K562 (cell line): ENCODE measurements around the gene CNOT10. TPM values are rescaled to one million over a fixed set of nuclear protein-coding genes. Genes with fewer than 3 reads are reported as not detected.

Source experiments
- ATAC-seq: fragments of 200-7000 bp; cut with Tn5 transposase; 3 replicates; pipeline ENCODE4 v1.9.1; 2020; ENCODE audit warnings: moderate library complexity
- BruUV-seq: library from RNA; stranded (reverse); fragments of 400-500 nt; replicated peaks from 2 replicates; lab custom pipeline; 2021; lab: Mats Ljungman, UMichigan
- CTCF ChIA-PET: fragments of 300-600 bp; formaldehyde crosslinking; extraction: SDS; loops from one replicate; lab custom pipeline; 2021; ENCODE audit warnings: low intra/inter-chr PET ratio; lab: Yijun Ruan, JAX
- POLR2A ChIA-PET: fragments of 300-600, 350-650 bp; sonication (Branson Sonifier 250); formaldehyde crosslinking; extraction: SDS; loops from one replicate; lab custom pipeline; 2021; ENCODE audit warnings: antibody characterized with exemption, inconsistent platforms; lab: Yijun Ruan, JAX
- DNase-seq, 4 experiments: peaks; one replicate each; pipeline versions ENCODE4 v3.0.0 to v3.0.0-alpha.2; 2011 to 2018; ENCODE audit warnings: low spot score in 3 of 4, mixed read lengths in 3 of 4; ENCODE audit errors: extremely low read depth in 1 of 4
- FAIRE-seq: peaks from 2 replicates; lab custom pipeline; 2011; peaks lifted over from hg19 to GRCh38; lab: Jason Lieb, UNC
- H2AFZ ChIP-seq: 2 replicates; pipeline ENCODE4 v1.6.0; 2011; ENCODE audit warnings: low read depth, low read length, control low read depth, inconsistent platforms
- H3K27ac ChIP-seq: fragments of 200-600 bp; 3 replicates; pipeline ENCODE4 v1.8.0; 2011; ENCODE audit warnings: low read depth, mild to moderate bottlenecking, control low read depth, inconsistent platforms, low read length, moderate library complexity, mixed read lengths; ENCODE audit errors: extremely low read depth
- H3K27me3 ChIP-seq, 2 experiments: fragments of 300-600 bp in 1 of 2; 2 replicates in 1 of 2; 3 replicates in 1 of 2; pipeline versions ENCODE4 v1.6.0 to v1.8.0; 2011; ENCODE audit warnings: inconsistent platforms in 2 of 2, low read length in 2 of 2, mild to moderate bottlenecking in 1 of 2, mixed read lengths in 1 of 2, moderate library complexity in 1 of 2; ENCODE audit not compliant: control insufficient read depth in 2 of 2, insufficient read depth in 2 of 2
- H3K36me3 ChIP-seq: fragments of 300-600 bp; 3 replicates; pipeline ENCODE4 v1.8.0; 2011; ENCODE audit warnings: mild to moderate bottlenecking, low read length, inconsistent platforms; ENCODE audit not compliant: control insufficient read depth, insufficient read depth
- H3K4me1 ChIP-seq, 2 experiments: fragments of 200-600 bp in 1 of 2; replicated peaks in 1 of 2; 2 replicates in 1 of 2; 3 replicates in 1 of 2; pipeline versions ENCODE4 v1.5.1 to v1.8.0; 2011; ENCODE audit warnings: inconsistent platforms in 2 of 2, low read length in 2 of 2, mild to moderate bottlenecking in 1 of 2, mixed read lengths in 1 of 2, moderate library complexity in 1 of 2; ENCODE audit not compliant: control insufficient read depth in 2 of 2, insufficient read depth in 2 of 2
- H3K4me2 ChIP-seq: 2 replicates; pipeline ENCODE4 v1.6.1; 2011; ENCODE audit warnings: low read length, control low read depth, inconsistent platforms, mixed read lengths; ENCODE audit not compliant: insufficient read depth
- H3K4me3 ChIP-seq: fragments of 200-600 bp; sonication (generic), shearing (Covaris generic); 2 replicates; pipeline ENCODE4 v1.5.1; 2016; ENCODE audit warnings: control low read depth, inconsistent platforms
- H3K79me2 ChIP-seq: fragments of 200-600 bp; 3 replicates; pipeline ENCODE4 v1.8.0; 2011; ENCODE audit warnings: low read length, inconsistent platforms; ENCODE audit not compliant: control insufficient read depth, insufficient read depth
- H3K9ac ChIP-seq, 2 experiments: 2 replicates each; pipeline versions ENCODE4 v1.6.0 to v1.6.1; 2011; ENCODE audit warnings: low read depth in 2 of 2, low read length in 2 of 2, control low read depth in 1 of 2, inconsistent platforms in 1 of 2, mild to moderate bottlenecking in 1 of 2, mixed read lengths in 1 of 2; ENCODE audit not compliant: insufficient read depth in 1 of 2
- H3K9me1 ChIP-seq: one replicate; pipeline ENCODE4 v1.6.0; 2011; ENCODE audit warnings: inconsistent platforms, mild to moderate bottlenecking, low read length, moderate library complexity; ENCODE audit not compliant: control insufficient read depth, insufficient read depth
- H3K9me3 ChIP-seq: replicated peaks from 2 replicates; pipeline ENCODE4 v1.5.1; 2011; ENCODE audit warnings: low read depth, low read length, inconsistent platforms; ENCODE audit not compliant: control insufficient read depth, insufficient read depth
- H4K20me1 ChIP-seq: replicated peaks from 2 replicates; pipeline ENCODE4 v1.6.1; 2011; ENCODE audit warnings: low read length, inconsistent platforms, mixed read lengths; ENCODE audit not compliant: control insufficient read depth, insufficient read depth
- BMI1 ChIP-seq: fragments of 150-350 bp; IDR thresholded peaks from 2 replicates; pipeline ENCODE4 v1.6.1; 2014; ENCODE audit warnings: low read length
- CBX2 ChIP-seq: fragments of 200-600 bp; sonication (generic); IDR thresholded peaks from one replicate; pipeline ENCODE4 v1.6.1; 2012; ENCODE audit warnings: mild to moderate bottlenecking, low read length, inconsistent platforms; ENCODE audit not compliant: insufficient read depth, poor library complexity, severe bottlenecking
- CBX8 ChIP-seq: fragments of 200-600 bp; sonication (generic); IDR thresholded peaks from 2 replicates; pipeline ENCODE4 v1.6.1; 2012; ENCODE audit warnings: borderline replicate concordance, mixed run types, low read depth, mild to moderate bottlenecking, moderate library complexity, mixed read lengths, low read length, control low read depth, inconsistent platforms; ENCODE audit not compliant: poor library complexity, severe bottlenecking; ENCODE audit errors: extremely low read depth
- FOXP4 ChIP-seq: sonication (generic); formaldehyde crosslinking; IDR thresholded peaks from 2 replicates; pipeline ENCODE4 v1.8.0; 2022; ENCODE audit warnings: mild to moderate bottlenecking, missing genetic modification reagents, borderline replicate concordance
- NCOA2 ChIP-seq, 2 experiments: fragments of 450-650 bp; IDR thresholded peaks; 2 replicates each; pipeline ENCODE4 v1.6.1; 2018; ENCODE audit warnings: mild to moderate bottlenecking in 2 of 2, moderate library complexity in 1 of 2; ENCODE audit not compliant: partially characterized antibody in 2 of 2
- NFRKB ChIP-seq: fragments of 450-650 bp; IDR thresholded peaks from 2 replicates; pipeline ENCODE4 v1.6.1; 2016; ENCODE audit warnings: low read depth
- WGBS: fragments of 100-300 bp; shearing (Covaris generic); methylation state at CpG from one replicate; pipeline ENCODE4 v1.1.6; 2016; ENCODE audit warnings: low coverage, mixed read lengths; ENCODE audit not compliant: insufficient coverage; ENCODE audit errors: missing lambda C conversion rate; 5-methylcytosine and 5-hydroxymethylcytosine counted together
- in situ Hi-C: fragments of 300-500 bp; cut with MboI; formaldehyde crosslinking; loops from 4 replicates; pipeline ENCODE4 v1.15.0; 2018; ENCODE audit warnings: inconsistent platforms, mixed read lengths
- intact Hi-C: fragments of 100-400 bp; cut with micrococcal nuclease; formaldehyde crosslinking; loops from 2 replicates; pipeline ENCODE4 v1.14.2; 2022
- polyA plus RNA-seq, 8 experiments: library from polyadenylated mRNA; depleted of rRNA in 4 of 8; stranded (reverse) in 5 of 8; unstranded in 3 of 8; fragments of >200 nt; fragmentation: Nextera tagmentation in 2 of 8; fragmentation: Illumina TruSeq in 1 of 8; extraction: Ambion mirVana in 2 of 8; extraction: Trizol in 1 of 8; gene quantifications; 2 replicates each; pipeline versions ENCODE4 v1.2.1 to v1.2.3, GENCODE V29; 2011 to 2014; ENCODE audit warnings: inconsistent platforms in 1 of 8, missing spikeins in 1 of 8
- total RNA-seq, 7 experiments: library from RNA; depleted of rRNA in 6 of 7; stranded (reverse); fragments of >200 nt in 6 of 7; fragmentation: Illumina TruSeq in 2 of 7; extraction: Trizol in 2 of 7; gene quantifications; 2 replicates each; pipeline versions ENCODE4 v1.2.1 to v1.2.3, GENCODE V29; 2011 to 2021; ENCODE audit warnings: low replicate concordance in 1 of 7

The CNOT10 gene
- total and polyA plus RNA-seq, 9 of the 15 experiments (the other 6 are each of a cell fraction or from before 2014, with no cell fraction given), result 35.7 to 114 (median 81.9) TPM

DNA sequence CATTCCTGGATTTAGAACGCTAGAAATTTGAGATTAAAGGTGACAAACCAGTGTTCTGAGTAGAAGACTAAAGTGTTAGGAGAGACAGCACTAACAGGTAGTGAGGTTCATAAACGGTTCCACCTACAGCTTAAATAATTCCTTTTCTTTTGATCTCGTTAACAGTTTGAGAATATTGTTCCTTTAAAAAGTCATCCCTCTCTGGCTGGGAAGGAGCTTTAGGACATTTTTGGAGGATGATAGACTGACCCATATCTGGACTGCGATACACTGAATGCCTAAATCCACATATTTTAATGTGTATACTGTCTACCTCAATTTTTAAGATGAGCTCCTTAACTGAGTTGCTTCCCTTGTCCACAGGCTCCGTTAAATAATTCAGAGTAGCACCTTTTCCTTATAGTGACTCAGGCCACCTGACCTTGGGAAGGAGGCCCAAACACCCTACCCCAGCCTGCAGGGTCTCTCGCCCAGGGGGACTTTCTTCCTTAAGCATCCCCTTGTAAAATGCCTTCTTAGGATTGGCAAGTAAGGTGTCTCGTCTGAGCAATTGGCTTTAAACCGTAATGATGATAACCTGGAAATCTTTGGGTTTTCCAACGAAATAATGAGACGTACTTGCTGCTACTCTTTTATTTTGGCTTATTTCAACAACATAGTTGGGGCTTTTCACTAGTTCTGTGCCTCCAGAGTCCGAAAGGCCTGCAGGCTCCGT, 136.1 kb downstream of the CNOT10 start:
- TF ChIP-seq CBX2 (peak; percentile 91), FOXP4 (no peak), CBX8 (peak; percentile 96), NCOA2 (IDR thresholded peaks at IDR 0.05; ENCODE audit: partially characterized antibody in 2 of 2) (no peak), NFRKB (no peak), BMI1 (peak; percentile 51; the same call in 1 of the 2 replicates)
- Histone ChIP-seq H4K20me1 (no peaks in the 10 kb centered on the region), H3K9me1 (no peaks in the 10 kb centered on the region), H3K9me3 (peaks cover 10% of the 10 kb centered on the region), H3K27ac (no peak overlapping the region), H3K4me1 (peaks cover 0 to 15% of the 10 kb centered on the region in 2 experiments; a peak in 2 of 5 replicates), H3K36me3 (no peaks in the 10 kb centered on the region), H3K4me3 (no peak overlapping the region), H3K27me3 (peaks cover 56 to 63% of the 10 kb centered on the region in 2 experiments), H3K9ac (no peak overlapping the region), H3K79me2 (no peaks in the 10 kb centered on the region), H3K4me2 (no peak overlapping the region), H2AFZ (no peak overlapping the region)
- ATAC-seq, result no peak; the same call in 2 of the 3 replicates
- no peak for DNase-seq
- POLR2A ChIA-PET, result interaction anchor here (0.6 to 1.9 kb wide), 4 partner anchors 8 to 98 kb away, joined by 3 to 7 read pairs (median 4); no protein-coding TSS in a partner anchor
- CTCF ChIA-PET, result no interaction called here
- FAIRE-seq, result peak; percentile 23
- in situ Hi-C loops (no loop called here), intact Hi-C loops (no loop called here)
- BruUV-seq, result no TSS peak
- 4% methylated on average over 12 of the region's 12 CpGs for WGBS
